LoVo (cell line): ENCODE measurements around the gene CREB5.
A peak's percentile ranks its signal among the peaks of the same experiment; 100 is the strongest.

Experiments
- DNase-seq: peaks from one replicate; pipeline ENCODE4 v3.0.0-alpha.2; 2016; ENCODE audit warnings: low spot score

CREB5 gene

GRCh38 chr7:28748346-28748745, 336.0 kb downstream of the CREB5 start:
- DNase-seq, result no peak

- DNase-seq, result peak; percentile 29
These were observed 336.7 kb downstream of the CREB5 start for GRCh38 chr7:28748933-28749584.

- DNase-seq, result no peak
These were observed 337.3 kb downstream of the CREB5 start for GRCh38 chr7:28749638-28750037.

- no peak for DNase-seq
These were observed 338.7 kb downstream of the CREB5 start for GRCh38 chr7:28750981-28751380.

- no peak for DNase-seq
These were observed 341.3 kb downstream of the CREB5 start for GRCh38 chr7:28753613-28754012.

GRCh38 chr7:28754027-28754426, 341.7 kb downstream of the CREB5 start:
- no peak for DNase-seq

- no peak for DNase-seq
These were observed 342.1 kb downstream of the CREB5 start for GRCh38 chr7:28754447-28754846.

- DNase-seq, result no peak
These were observed 342.9 kb downstream of the CREB5 start for GRCh38 chr7:28755255-28755654.

GRCh38 chr7:28758186-28758585, 345.9 kb downstream of the CREB5 start:
- no peak for DNase-seq

GRCh38 chr7:28759475-28759971, 347.2 kb downstream of the CREB5 start:
- DNase-seq, result no peak

GRCh38 chr7:28761505-28761904, 349.2 kb downstream of the CREB5 start:
- DNase-seq, result no peak

- no peak for DNase-seq
These were observed 350.3 kb downstream of the CREB5 start for GRCh38 chr7:28762651-28763050.

- no peak for DNase-seq
These were observed 354.0 kb downstream of the CREB5 start for GRCh38 chr7:28766359-28766758.

GRCh38 chr7:28767356-28767755, 355.0 kb downstream of the CREB5 start:
- DNase-seq, result no peak

- DNase-seq, result no peak
These were observed 356.3 kb downstream of the CREB5 start for GRCh38 chr7:28768577-28769147.

GRCh38 chr7:28771906-28772622, 359.7 kb downstream of the CREB5 start:
- no peak for DNase-seq

GRCh38 chr7:28773423-28774145, 361.3 kb downstream of the CREB5 start:
- DNase-seq, result no peak

- no peak for DNase-seq
These were observed 362.1 kb downstream of the CREB5 start for GRCh38 chr7:28774261-28774988.

- no peak for DNase-seq
These were observed 364.3 kb downstream of the CREB5 start for GRCh38 chr7:28776463-28777157.

- no peak for DNase-seq
These were observed 366.5 kb downstream of the CREB5 start for GRCh38 chr7:28778786-28779185.

GRCh38 chr7:28779954-28780353, 367.6 kb downstream of the CREB5 start:
- no peak for DNase-seq
